Measurements from ENCODE around the gene THSD7A.

- TF ChIP-seq CHD2 (IDR thresholded peaks at IDR 0.05; ENCODE audit: low read length) (no peak), RAD21 (IDR thresholded peaks at IDR 0.05 in 1 of 2, conservative IDR thresholded peaks at IDR 0.05 in 1 of 2; ENCODE audit: low read depth in 2 of 2, low read length in 2 of 2) (no peak), POLR2AphosphoS5 (IDR thresholded peaks at IDR 0.05; ENCODE audit: low read depth, low read length) (no peak), CTCF (IDR thresholded peaks at IDR 0.05; ENCODE audit: control extremely low read depth in 1 of 3, insufficient read depth in 1 of 3, low read depth in 1 of 3, low read length in 3 of 3) (no peak), RBBP5 (IDR thresholded peaks at IDR 0.05; ENCODE audit: borderline replicate concordance, low read depth, low read length) (no peak), POLR2A (IDR thresholded peaks at IDR 0.05; ENCODE audit: control extremely low read depth in 1 of 2, low read depth in 2 of 2, low read length in 2 of 2) (no peak), BACH1 (IDR thresholded peaks at IDR 0.05; ENCODE audit: low read length) (no peak), EP300 (IDR thresholded peaks at IDR 0.05; ENCODE audit: borderline replicate concordance in 1 of 2, low read depth in 2 of 2, low read length in 2 of 2) (no peak), SP1 (IDR thresholded peaks at IDR 0.05; ENCODE audit: low read depth, low read length) (no peak)
These were observed 9.7 kb upstream of the THSD7A start for GRCh38 chr7:11841657-11842056.

All from H1 (cell line).